Fibroblast of pulmonary artery (primary cell): ENCODE data around the gene IFIT1B.

ENCODE experiments used
- DNase-seq: peaks from one replicate; pipeline ENCODE4 v3.0.0-alpha.2; 2010; ENCODE audit warnings: low read depth
- H3K4me3 ChIP-seq: replicated peaks from 2 replicates; pipeline ENCODE4 v1.5.1; 2011; ENCODE audit warnings: low read depth, mild to moderate bottlenecking, control low read depth, low read length, moderate library complexity
- CTCF ChIP-seq: IDR thresholded peaks from 2 replicates; pipeline ENCODE4 v1.5.1; 2011; ENCODE audit warnings: mild to moderate bottlenecking, control low read depth, low read length, inconsistent platforms; ENCODE audit errors: missing control alignments

Gene IFIT1B

GRCh38 chr10:89392974-89393373 lies 15.1 kb downstream of the IFIT1B start:
- DNase-seq = peak; percentile 82
- TF ChIP-seq CTCF = no peak
- peak overlapping the region; percentile 76 for H3K4me3 ChIP-seq

GRCh38 chr10:89393898-89394297 lies 16.0 kb downstream of the IFIT1B start:
- no peak for DNase-seq
- no peak for TF ChIP-seq CTCF
- H3K4me3 ChIP-seq = peak overlapping the region; percentile 76

GRCh38 chr10:89395141-89395540 lies 17.3 kb downstream of the IFIT1B start:
- H3K4me3 ChIP-seq = no peak overlapping the region
- TF ChIP-seq CTCF = no peak
- DNase-seq = no peak

- TF ChIP-seq CTCF = no peak
- H3K4me3 ChIP-seq = no peak overlapping the region
- peak; percentile 84 for DNase-seq
Observed at GRCh38 chr10:89398003-89398749, 20.3 kb downstream of the IFIT1B start.

GRCh38 chr10:89399956-89400355 lies 22.1 kb downstream of the IFIT1B start:
- H3K4me3 ChIP-seq = no peak overlapping the region
- DNase-seq = no peak
- TF ChIP-seq CTCF = no peak

- DNase-seq = no peak
- no peak overlapping the region for H3K4me3 ChIP-seq
- no peak for TF ChIP-seq CTCF
Observed at GRCh38 chr10:89403043-89403442, 25.2 kb downstream of the IFIT1B start.
